ENCODE data around the gene SYNE1. TPM values are rescaled to one million over a fixed set of nuclear protein-coding genes. Genes with fewer than 3 reads are reported as not detected.
"Not testable (repeated sequence)": the region's sequence is repeated elsewhere in the genome, so short reads cannot be mapped to it uniquely, and the experiment has no call there.

SYNE1 gene
- total RNA-seq = 316 TPM

DNA sequence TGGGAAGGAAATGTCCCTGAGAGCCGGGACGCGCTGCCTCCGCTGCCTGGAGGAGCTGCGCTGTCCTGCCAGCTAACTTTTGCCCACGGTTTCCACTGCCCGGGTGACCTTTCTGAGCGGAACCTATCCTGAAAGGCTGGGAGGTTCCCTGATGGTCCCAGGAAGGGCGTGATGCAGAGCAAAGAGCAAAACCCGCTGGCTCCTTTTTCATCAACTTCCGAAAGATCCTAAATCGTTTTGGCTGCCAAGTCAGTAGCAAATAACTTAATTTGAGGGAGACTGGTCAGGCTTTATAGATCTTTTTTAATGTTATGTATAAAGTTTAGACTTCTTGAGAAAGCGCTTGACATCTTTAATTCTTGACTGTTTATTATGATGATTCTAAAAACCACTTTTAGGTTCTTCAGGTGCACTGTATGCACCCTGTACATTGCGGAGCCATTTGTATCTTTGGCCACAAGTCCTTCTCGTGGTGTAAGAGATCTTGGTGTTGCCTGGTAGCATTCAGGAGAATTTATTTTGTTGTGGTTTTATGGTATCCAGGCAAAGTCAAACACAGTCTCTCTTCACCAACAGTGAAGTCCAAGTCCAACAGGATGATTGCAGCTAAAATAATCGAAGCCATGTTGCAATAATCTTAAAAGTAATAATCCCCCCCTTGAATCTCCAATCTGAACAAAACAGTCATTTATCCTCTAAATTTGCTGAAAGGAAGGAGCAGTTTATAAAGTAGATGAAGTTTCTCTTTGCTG, at the start of gene SYNE1:
TSS of gene SYNE1 (minus strand) at position 67 of the 752 bp plus-strand sequence. CDS start 9,031 bp downstream, outside the sequence.
- DNase-seq = no peak

DNA sequence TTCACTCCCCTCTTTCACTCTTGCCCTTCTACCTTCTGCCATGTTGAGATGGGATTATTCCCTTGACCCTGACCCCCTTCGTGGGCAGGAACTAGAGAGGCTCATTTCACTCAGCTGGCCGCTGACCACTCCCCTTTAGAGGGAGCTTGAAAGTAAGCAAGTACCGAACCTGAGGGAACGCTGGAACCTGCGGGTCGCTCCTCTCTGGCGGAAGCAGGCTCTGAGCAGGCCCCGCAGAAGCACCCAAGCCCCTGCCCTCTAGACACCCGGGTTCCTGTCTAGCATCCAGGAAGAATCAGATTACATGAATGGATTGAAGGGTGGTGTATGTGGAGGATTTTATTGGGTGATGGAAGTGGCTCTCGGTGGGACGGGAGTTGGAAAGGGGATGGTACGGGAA, 48.7 kb upstream of the SYNE1 start:
- DNase-seq = no peak

GRCh38 chr6:152682935-152683334, 45.8 kb upstream of the SYNE1 start:
- DNase-seq = not testable (repeated sequence)

GRCh38 chr6:152682141-152682540, 45.0 kb upstream of the SYNE1 start:
- no peak for DNase-seq

DNA sequence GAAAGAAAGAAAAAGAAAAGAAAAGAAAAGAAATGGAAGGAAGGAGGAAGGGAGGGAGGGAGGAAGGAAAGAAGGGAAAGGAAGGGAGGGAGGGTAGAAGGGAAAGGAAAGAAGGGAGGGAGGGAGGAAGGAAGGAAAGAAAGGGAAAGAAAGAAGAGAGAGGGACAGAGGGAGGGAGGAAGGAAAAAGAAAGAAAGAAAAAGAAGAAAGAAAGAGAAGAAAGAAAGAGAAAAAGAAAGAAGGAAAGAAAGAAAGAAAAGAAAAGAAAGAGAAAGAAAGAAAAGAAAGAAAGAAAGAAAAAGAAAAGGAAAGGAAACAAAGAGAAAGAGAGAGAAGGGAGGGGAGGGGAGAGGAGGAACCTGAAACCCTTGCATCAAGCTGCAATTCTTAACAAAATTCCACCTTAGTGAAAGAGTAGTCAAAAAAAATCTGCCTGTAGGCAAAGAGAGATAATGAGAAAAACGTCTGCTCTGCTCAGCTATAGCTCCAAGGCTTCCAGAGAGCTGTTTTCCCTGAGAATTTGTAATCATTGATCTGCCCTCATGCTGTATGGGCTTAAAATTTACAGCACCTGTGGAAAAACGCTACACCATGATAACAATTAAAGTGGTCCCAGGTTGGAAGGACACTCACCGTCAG, 43.8 kb upstream of the SYNE1 start:
- no peak for DNase-seq

- DNase-seq = no peak
Observed at GRCh38 chr6:152680151-152680550, 43.0 kb upstream of the SYNE1 start.

GRCh38 chr6:152673236-152673635, 36.1 kb upstream of the SYNE1 start:
- no peak for DNase-seq

DNA sequence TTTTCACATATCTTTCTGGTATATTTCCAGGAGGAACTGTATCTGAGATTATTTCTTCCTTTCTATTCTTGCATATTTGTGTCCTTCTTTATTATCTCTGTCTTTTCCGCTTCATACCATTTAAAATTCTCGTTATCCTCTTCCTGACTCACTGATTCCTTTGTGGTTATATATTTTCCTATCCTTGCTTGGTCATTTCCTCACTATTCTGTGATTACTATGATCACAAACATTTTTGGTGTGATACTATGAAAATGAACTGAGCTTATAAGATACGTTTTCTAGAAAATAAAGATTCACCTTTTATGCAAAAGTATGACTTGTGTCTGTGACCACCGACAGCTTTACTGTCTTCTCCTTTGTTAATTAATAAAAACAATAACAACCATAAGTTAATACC, 34.0 kb upstream of the SYNE1 start:
- no peak for DNase-seq

DNA sequence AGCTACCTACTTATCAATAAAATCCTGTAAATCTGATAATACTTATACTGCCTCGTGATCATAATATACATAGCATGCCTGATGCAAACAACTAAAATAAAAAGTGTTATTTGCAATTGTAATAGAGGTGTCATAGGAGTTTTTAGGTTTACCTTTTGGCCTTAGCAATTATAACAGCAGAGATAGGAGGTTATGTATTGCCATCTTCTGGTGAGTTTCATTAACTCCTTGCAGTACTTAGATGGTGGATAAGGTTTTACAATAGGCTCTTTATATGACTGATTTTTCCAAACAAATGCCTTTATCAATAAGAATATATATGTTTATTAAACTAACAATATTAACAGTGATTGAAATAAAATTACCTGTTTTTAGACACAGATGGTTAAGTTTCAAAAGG, 32.7 kb upstream of the SYNE1 start:
- DNase-seq = no peak

- DNase-seq = no peak
Observed at GRCh38 chr6:152661776-152662175, 24.6 kb upstream of the SYNE1 start.

DNA sequence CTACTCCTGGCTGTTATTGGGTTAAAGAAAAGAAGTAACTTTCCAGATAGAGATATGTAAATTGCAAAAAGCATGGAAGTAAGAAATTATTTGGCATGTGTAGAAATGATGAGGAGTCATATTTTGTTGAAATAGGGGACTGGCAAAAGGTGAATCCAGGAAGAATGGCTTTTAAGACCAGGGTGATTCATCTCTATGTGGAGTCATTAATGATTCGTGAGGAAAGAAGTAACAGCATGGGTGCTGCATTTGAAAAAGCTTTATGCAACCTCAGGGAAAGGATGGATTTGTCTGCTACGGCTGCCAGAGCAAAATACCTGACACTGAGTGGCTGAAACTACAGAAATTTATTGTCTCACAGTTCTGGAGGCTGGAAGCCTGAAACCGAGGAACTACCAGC, 14.8 kb upstream of the SYNE1 start:
- DNase-seq = no peak

- DNase-seq = no peak
Observed at GRCh38 chr6:152648105-152648504, 10.9 kb upstream of the SYNE1 start.

GRCh38 chr6:152646732-152647131, 9.6 kb upstream of the SYNE1 start:
- DNase-seq = not testable (repeated sequence)

- DNase-seq = no peak
Observed at GRCh38 chr6:152642578-152643375, 5.6 kb upstream of the SYNE1 start.

GRCh38 chr6:152636609-152637295, 410 bp downstream of the SYNE1 start:
- no peak for DNase-seq

- peak; percentile 77 for DNase-seq
Observed at GRCh38 chr6:152636021-152636608, 1.0 kb downstream of the SYNE1 start.

GRCh38 chr6:152634773-152635172, 2.4 kb downstream of the SYNE1 start:
- no peak for DNase-seq

GRCh38 chr6:152632121-152632782, 4.9 kb downstream of the SYNE1 start:
- no peak for DNase-seq

DNA sequence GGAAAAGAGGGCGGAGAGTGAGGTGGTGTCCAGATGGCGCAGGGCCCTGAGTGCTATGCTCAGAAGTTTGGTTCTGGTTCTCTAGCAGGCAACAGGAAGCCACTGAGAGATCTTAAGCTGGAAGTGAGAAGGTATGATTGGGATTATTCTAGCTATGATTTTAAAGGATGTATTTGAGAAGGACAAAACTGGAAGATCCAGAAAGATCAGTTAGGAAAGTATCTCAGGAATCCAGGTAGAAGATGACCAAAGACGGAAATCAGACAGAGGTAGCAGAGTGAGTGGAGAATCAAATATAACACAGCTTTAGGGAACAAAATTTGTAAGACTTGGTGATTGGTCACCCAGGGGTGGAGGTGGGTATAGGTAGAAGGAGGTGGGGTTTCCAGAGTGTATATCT, 5.8 kb downstream of the SYNE1 start:
- no peak for DNase-seq

DNA sequence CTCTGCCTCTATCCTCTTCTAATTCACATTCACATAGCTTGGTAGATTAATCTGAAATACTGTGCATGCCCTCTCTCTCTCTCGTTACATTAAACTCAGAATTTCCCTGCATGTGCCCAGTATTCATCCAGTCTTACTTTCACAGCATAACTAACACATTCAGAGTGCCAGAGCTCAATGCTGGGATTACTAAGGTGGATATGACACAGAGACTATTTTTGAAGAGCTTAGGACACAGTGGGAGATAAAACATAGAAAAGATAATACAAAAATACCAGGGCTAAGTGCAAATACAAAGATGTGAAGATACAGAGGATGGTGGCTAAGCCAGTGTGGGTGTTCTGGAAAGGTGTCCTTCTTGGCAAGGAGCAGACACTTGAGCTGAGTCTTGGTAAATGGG, 6.3 kb downstream of the SYNE1 start:
- DNase-seq = no peak

DNA sequence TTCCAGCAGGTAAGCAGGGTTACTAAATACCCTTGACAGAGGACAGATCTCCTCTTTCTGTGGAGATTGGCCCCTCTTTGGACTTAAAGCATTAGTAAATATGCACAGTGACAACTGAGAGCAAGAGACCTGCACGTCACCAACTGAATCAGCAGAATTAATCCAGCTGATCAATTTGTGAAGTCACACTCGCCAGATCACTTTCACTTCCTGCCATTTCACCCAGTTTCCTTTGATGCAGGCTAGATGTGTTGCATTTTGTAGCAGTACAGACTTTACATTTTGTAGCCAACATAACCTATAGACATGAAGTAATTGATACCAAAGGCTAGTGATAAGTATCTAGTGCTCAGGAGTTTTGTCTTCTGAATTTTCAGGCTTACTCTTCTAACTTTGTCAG, 11.9 kb downstream of the SYNE1 start:
- no peak for DNase-seq

DNA sequence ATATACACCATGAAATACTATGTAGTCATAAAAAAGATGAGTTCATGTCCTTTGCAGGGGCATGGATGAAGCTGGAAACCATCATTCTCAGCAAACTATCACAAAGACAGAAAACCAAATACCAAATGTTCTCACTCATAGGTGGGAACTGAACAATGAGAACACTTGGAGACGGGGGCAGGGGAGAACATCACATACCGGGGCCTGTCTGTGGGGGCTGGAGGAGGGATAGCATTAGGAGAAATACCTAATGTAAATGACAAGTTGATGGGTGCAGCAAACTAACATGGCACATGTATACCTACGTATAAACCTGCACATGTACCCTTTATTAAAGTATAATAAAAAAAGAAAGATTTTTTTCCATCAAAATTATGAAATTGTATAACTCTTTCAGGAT, 22.4 kb downstream of the SYNE1 start:
- DNase-seq = not testable (repeated sequence)

Measured in occipital lobe (tissue), 2 donors.